ENCODE data around the gene BNIP5.

Gene BNIP5

GRCh38 chr6:36268478-36269275 lies 68.0 kb downstream of the BNIP5 start:
- H3K4me3 ChIP-seq (ENCODE audit: low read depth, low read length) = no peak overlapping the region
- ChIA-PET POLR2A (no interaction called here), CTCF (interaction anchor here (1.3 to 1.4 kb wide), 2 partner anchors 32 to 92 kb away, joined by 4 read pairs; no protein-coding TSS in a partner anchor)
- no peak for TF ChIP-seq CTCF (IDR thresholded peaks at IDR 0.05; ENCODE audit: insufficient read depth, low read length, missing control alignments)
- no peak for DNase-seq (ENCODE audit: low read depth, low spot score)

GRCh38 chr6:36267731-36268477 lies 68.8 kb downstream of the BNIP5 start:
- POLR2A ChIA-PET = no interaction called here
- DNase-seq (ENCODE audit: low read depth, low spot score) = no peak
- no peak for TF ChIP-seq CTCF (IDR thresholded peaks at IDR 0.05; ENCODE audit: insufficient read depth, low read length, missing control alignments)
- no peak overlapping the region for H3K4me3 ChIP-seq (ENCODE audit: low read depth, low read length)
- CTCF ChIA-PET = interaction anchor here (1.3 to 1.5 kb wide), 3 partner anchors 33 to 93 kb away, joined by 3 to 4 read pairs (median 4); no protein-coding TSS in a partner anchor

- no peak overlapping the region for H3K4me3 ChIP-seq (ENCODE audit: low read depth, low read length)
- ChIA-PET CTCF (interaction anchor here (1.5 kb wide), 1 partner anchor 36 kb away, joined by 3 read pairs; no protein-coding TSS in a partner anchor), POLR2A (no interaction called here)
- no peak for TF ChIP-seq CTCF (IDR thresholded peaks at IDR 0.05; ENCODE audit: insufficient read depth, low read length, missing control alignments)
- no peak for DNase-seq (ENCODE audit: low read depth, low spot score)
Observed at GRCh38 chr6:36266913-36267644, 69.6 kb downstream of the BNIP5 start.

Data from AG04449 (cell line).